GM12878 (cell line): ENCODE results near the gene COG4. TPM values are rescaled to one million over a fixed set of nuclear protein-coding genes. Genes with fewer than 3 reads are reported as not detected.

Experiments
- ATF7 ChIP-seq: fragments of 450-650 bp; IDR thresholded peaks from 2 replicates; pipeline ENCODE4 v1.6.1; 2016; ENCODE audit warnings: low read depth, mild to moderate bottlenecking
- BHLHE40 ChIP-seq, 2 experiments: fragments of 450-650 bp in 1 of 2; IDR thresholded peaks; 2 replicates each; pipeline ENCODE4 v1.6.1; 2011 to 2017; ENCODE audit warnings: low read depth in 2 of 2, borderline replicate concordance in 1 of 2, improper control_type of control experiment in 1 of 2, low read length in 1 of 2, mild to moderate bottlenecking in 1 of 2
- CBX5 ChIP-seq: sonication (generic); IDR thresholded peaks from 2 replicates; pipeline ENCODE4 v1.6.1; 2016; ENCODE audit warnings: low read depth, moderate library complexity, mild to moderate bottlenecking, inconsistent platforms
- CHD1 ChIP-seq: IDR thresholded peaks from 2 replicates; pipeline ENCODE4 v1.6.1; 2012; ENCODE audit warnings: low read depth, low read length, improper control_type of control experiment
- CHD2 ChIP-seq: IDR thresholded peaks from 2 replicates; pipeline ENCODE4 v1.6.1; 2011; ENCODE audit warnings: low read depth, low read length, improper control_type of control experiment, borderline replicate concordance
- CHD4 ChIP-seq: fragments of 200-600 bp; sonication (generic); IDR thresholded peaks from 2 replicates; pipeline ENCODE4 v1.6.1; 2016; ENCODE audit warnings: mild to moderate bottlenecking
- CREB1 ChIP-seq: IDR thresholded peaks from 2 replicates; pipeline ENCODE4 v1.6.1; 2012; ENCODE audit warnings: low read depth, mild to moderate bottlenecking, inconsistent platforms
- CREM ChIP-seq: IDR thresholded peaks from 2 replicates; pipeline ENCODE4 v1.6.1; 2014; ENCODE audit warnings: antibody characterized with exemption, low read depth
- ETV6 ChIP-seq, 2 experiments: fragments of 450-650 bp in 1 of 2; IDR thresholded peaks in 1 of 2; conservative IDR thresholded peaks in 1 of 2; 2 replicates each; pipeline ENCODE4 v1.6.1; 2014; ENCODE audit warnings: antibody characterized with exemption in 1 of 2, borderline replicate concordance in 1 of 2, low read depth in 1 of 2, mild to moderate bottlenecking in 1 of 2, moderate library complexity in 1 of 2
- FOXK2 ChIP-seq: fragments of 450-650 bp; IDR thresholded peaks from 2 replicates; pipeline ENCODE4 v1.6.1; 2017; ENCODE audit warnings: mild to moderate bottlenecking, moderate library complexity
- GATAD2B ChIP-seq: fragments of 450-650 bp; conservative IDR thresholded peaks from 2 replicates; pipeline ENCODE4 v1.6.1; 2017; ENCODE audit warnings: low read depth, mild to moderate bottlenecking, moderate library complexity
- HDGF ChIP-seq: fragments of 450-650 bp; IDR thresholded peaks from 2 replicates; pipeline ENCODE4 v1.6.1; 2016; ENCODE audit warnings: antibody characterized with exemption
- IKZF2 ChIP-seq, 2 experiments: fragments of 450-650 bp; IDR thresholded peaks; 2 replicates each; pipeline ENCODE4 v1.6.1; 2017; ENCODE audit warnings: mild to moderate bottlenecking in 2 of 2, moderate library complexity in 2 of 2
- MEF2B ChIP-seq: fragments of 450-650 bp; IDR thresholded peaks from 2 replicates; pipeline ENCODE4 v1.6.1; 2018; ENCODE audit warnings: mild to moderate bottlenecking, moderate library complexity; ENCODE audit not compliant: partially characterized antibody, poor library complexity, severe bottlenecking
- NFIC ChIP-seq: IDR thresholded peaks from 2 replicates; pipeline ENCODE4 v1.6.1; 2012; ENCODE audit warnings: low read depth, mild to moderate bottlenecking, inconsistent platforms, low read length, moderate library complexity
- NFYB ChIP-seq: IDR thresholded peaks from 2 replicates; pipeline ENCODE4 v1.6.1; 2011; ENCODE audit warnings: low read depth, mild to moderate bottlenecking, low read length, improper control_type of control experiment, moderate library complexity; ENCODE audit not compliant: insufficient read depth
- PAX5 ChIP-seq: IDR thresholded peaks from 2 replicates; pipeline ENCODE4 v1.6.1; 2011; ENCODE audit warnings: low read depth, low read length, borderline replicate concordance
- POLR2AphosphoS2 ChIP-seq: IDR thresholded peaks from 2 replicates; pipeline ENCODE4 v1.6.1; 2011; ENCODE audit warnings: low read depth, mild to moderate bottlenecking, low read length, improper control_type of control experiment, moderate library complexity
- RB1 ChIP-seq: fragments of 450-650 bp; formaldehyde crosslinking; IDR thresholded peaks from 2 replicates; pipeline ENCODE4 v1.6.1; 2017; ENCODE audit warnings: mild to moderate bottlenecking, borderline replicate concordance
- SPI1 ChIP-seq: IDR thresholded peaks from 2 replicates; pipeline ENCODE4 v1.6.1; 2011; ENCODE audit warnings: low read depth, mild to moderate bottlenecking, low read length, moderate library complexity, borderline replicate concordance; ENCODE audit not compliant: insufficient read depth
- SUPT20H ChIP-seq: IDR thresholded peaks from 2 replicates; pipeline ENCODE4 v1.6.1; 2011; ENCODE audit warnings: low read depth, mild to moderate bottlenecking, low read length, moderate library complexity, borderline replicate concordance; ENCODE audit not compliant: control insufficient read depth
- TARDBP ChIP-seq: IDR thresholded peaks from 2 replicates; pipeline ENCODE4 v1.6.1; 2016; ENCODE audit warnings: borderline replicate concordance
- TCF3 ChIP-seq: IDR thresholded peaks from 2 replicates; pipeline ENCODE4 v1.6.1; 2012; ENCODE audit warnings: low read depth, mild to moderate bottlenecking, low read length, borderline replicate concordance; ENCODE audit not compliant: insufficient read depth
- YY1 ChIP-seq: IDR thresholded peaks from 2 replicates; pipeline ENCODE4 v1.6.1; 2011; ENCODE audit warnings: low read depth, mild to moderate bottlenecking, low read length
- ZNF207 ChIP-seq: fragments of 450-650 bp; IDR thresholded peaks from 2 replicates; pipeline ENCODE4 v1.6.1; 2014; ENCODE audit warnings: antibody characterized with exemption, mild to moderate bottlenecking, borderline replicate concordance
- polyA plus RNA-seq, 11 experiments: library from polyadenylated mRNA; depleted of rRNA in 4 of 11; unstranded in 6 of 11; stranded (reverse) in 5 of 11; fragments of >200 nt; fragmentation: Nextera tagmentation in 4 of 11; fragmentation: Illumina TruSeq in 1 of 11; extraction: Ambion mirVana in 4 of 11; extraction: Trizol in 1 of 11; gene quantifications; 1 replicate in 1 of 11; 2 replicates in 10 of 11; pipeline versions ENCODE4 v1.2.1 to v1.2.3, GENCODE V29; 2011 to 2016; ENCODE audit warnings: inconsistent platforms in 2 of 11, missing spikeins in 2 of 11, low read depth in 1 of 11
- total RNA-seq, 4 experiments: library from RNA; depleted of rRNA in 3 of 4; stranded (reverse); fragments of >200 nt in 3 of 4; fragmentation: Illumina TruSeq in 1 of 4; extraction: Trizol in 1 of 4; gene quantifications; 2 replicates each; pipeline versions ENCODE4 v1.2.1 to v1.2.3, GENCODE V29; 2013 to 2021
- TF ChIP-seq, protein P1 (sequence below): fragments of 450-650 bp; IDR thresholded peaks from 2 replicates; pipeline ENCODE4 v1.6.1; 2017; ENCODE audit warnings: low read depth, mild to moderate bottlenecking, moderate library complexity
- TF ChIP-seq, protein P2 (sequence below): fragments of 450-650 bp; IDR thresholded peaks from 2 replicates; pipeline ENCODE4 v1.6.1; 2016; ENCODE audit warnings: mild to moderate bottlenecking

Gene COG4
- total and polyA plus RNA-seq, 10 of the 15 experiments (the other 5 are each of a cell fraction or from before 2014, with no cell fraction given), result 7.0 to 57.7 (median 33.0) TPM

DNA sequence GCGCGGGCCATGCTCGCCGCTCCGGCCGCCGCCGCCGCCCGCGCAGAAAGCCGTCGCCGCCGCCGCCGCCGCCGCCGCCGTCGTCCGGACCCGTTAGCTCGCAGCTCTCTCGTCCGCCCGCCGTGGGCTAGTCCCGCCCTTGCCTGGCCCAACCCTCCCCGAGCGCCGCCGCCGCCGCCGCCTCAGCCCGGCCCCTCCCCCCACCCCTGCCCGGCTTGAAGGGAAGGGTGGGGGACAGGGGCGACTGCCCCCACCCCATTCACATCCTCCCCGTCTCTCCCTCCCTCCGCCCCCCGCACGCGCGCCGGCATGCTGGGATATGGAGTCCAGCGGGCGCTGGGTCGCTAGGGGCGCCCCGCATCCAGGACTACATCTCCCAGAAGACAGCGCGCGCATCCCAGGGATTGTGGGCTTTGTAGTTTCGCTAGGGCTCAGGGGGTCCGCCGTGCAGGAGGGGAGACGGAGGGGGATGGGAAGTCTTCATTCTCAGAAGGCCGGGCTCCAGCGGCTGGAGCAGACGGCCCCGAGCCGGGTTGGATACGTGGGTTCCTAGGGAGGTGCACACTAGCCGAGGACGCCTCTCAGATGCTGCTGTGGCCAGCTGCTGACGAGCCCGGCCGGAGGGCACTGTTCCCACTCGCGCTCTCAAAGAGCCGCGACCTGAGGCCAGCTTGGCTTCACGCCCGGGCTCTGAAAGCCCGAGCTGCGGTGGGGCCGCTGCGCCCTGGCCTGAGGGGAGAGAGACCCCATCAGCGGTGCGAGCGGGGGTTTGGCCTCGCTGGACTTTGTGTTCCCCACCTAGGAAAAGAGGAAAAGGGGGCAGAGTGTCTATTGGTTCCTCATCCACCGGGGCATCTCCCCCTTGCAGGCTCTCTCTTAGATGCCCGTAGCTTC, 84.1 kb downstream of the COG4 start, which contains the start of gene ST3GAL2 (continued):
- TF ChIP-seq, protein P1, sequence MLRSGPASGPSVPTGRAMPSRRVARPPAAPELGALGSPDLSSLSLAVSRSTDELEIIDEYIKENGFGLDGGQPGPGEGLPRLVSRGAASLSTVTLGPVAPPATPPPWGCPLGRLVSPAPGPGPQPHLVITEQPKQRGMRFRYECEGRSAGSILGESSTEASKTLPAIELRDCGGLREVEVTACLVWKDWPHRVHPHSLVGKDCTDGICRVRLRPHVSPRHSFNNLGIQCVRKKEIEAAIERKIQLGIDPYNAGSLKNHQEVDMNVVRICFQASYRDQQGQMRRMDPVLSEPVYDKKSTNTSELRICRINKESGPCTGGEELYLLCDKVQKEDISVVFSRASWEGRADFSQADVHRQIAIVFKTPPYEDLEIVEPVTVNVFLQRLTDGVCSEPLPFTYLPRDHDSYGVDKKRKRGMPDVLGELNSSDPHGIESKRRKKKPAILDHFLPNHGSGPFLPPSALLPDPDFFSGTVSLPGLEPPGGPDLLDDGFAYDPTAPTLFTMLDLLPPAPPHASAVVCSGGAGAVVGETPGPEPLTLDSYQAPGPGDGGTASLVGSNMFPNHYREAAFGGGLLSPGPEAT, result peak; percentile 57; the same call in 1 of the 2 replicates
- no peak for TF ChIP-seq TCF3
- TF ChIP-seq, protein P2, sequence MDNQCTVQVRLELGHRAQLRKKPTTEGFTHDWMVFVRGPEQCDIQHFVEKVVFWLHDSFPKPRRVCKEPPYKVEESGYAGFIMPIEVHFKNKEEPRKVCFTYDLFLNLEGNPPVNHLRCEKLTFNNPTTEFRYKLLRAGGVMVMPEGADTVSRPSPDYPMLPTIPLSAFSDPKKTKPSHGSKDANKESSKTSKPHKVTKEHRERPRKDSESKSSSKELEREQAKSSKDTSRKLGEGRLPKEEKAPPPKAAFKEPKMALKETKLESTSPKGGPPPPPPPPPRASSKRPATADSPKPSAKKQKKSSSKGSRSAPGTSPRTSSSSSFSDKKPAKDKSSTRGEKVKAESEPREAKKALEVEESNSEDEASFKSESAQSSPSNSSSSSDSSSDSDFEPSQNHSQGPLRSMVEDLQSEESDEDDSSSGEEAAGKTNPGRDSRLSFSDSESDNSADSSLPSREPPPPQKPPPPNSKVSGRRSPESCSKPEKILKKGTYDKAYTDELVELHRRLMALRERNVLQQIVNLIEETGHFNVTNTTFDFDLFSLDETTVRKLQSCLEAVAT, result peak; percentile 56
- no peak for TF ChIP-seq FOXK2
- TF ChIP-seq CBX5, result no peak
- TF ChIP-seq CHD1, result no peak
- no peak for TF ChIP-seq CREB1
- TF ChIP-seq RB1, result peak; percentile 62; the same call in 1 of the 2 replicates
- TF ChIP-seq SPI1, result no peak
- no peak for TF ChIP-seq ETV6 (conservative IDR thresholded peaks at IDR 0.05 in 1 of 2, IDR thresholded peaks at IDR 0.05 in 1 of 2; ENCODE audit: borderline replicate concordance in 1 of 2, low read depth in 1 of 2)
- TF ChIP-seq MEF2B, result peak; percentile 62
- TF ChIP-seq CHD2, result peak; percentile 90
- TF ChIP-seq SUPT20H, result no peak
- TF ChIP-seq POLR2AphosphoS2, result no peak
- peak; percentile 70; the same call in 1 of the 2 replicates for TF ChIP-seq YY1
- TF ChIP-seq ATF7, result no peak
- peak; percentile 5 to 16; a peak in 2 of 4 replicates for TF ChIP-seq IKZF2 (IDR thresholded peaks at IDR 0.05)
- TF ChIP-seq ZNF207, result peak; percentile 74; the same call in 1 of the 2 replicates
- no peak for TF ChIP-seq NFIC
- peak; percentile 100 for TF ChIP-seq TARDBP
- TF ChIP-seq CREM, result peak; percentile 98
- TF ChIP-seq HDGF, result peak; percentile 82
- TF ChIP-seq PAX5, result no peak
- TF ChIP-seq GATAD2B, result peak; percentile 84
- TF ChIP-seq CHD4, result no peak
- TF ChIP-seq NFYB, result no peak
- TF ChIP-seq BHLHE40 (IDR thresholded peaks at IDR 0.05; ENCODE audit: borderline replicate concordance in 1 of 2, low read depth in 2 of 2, low read length in 1 of 2), result peak; percentile 55 to 82; a peak in 3 of 4 replicates
